Glutamatergic neuron (in vitro differentiated cells): Measurements from ENCODE around the gene NFYB. TPM values are rescaled to one million over a fixed set of nuclear protein-coding genes. Genes with fewer than 3 reads are reported as not detected.

Experiments
- DNase-seq: peaks from one replicate; pipeline ENCODE4 v3.0.0; 2022
- H3K27ac Mint-ChIP-seq: one replicate; pipeline ENCODE4 v1.8.0; 2020; ENCODE audit warnings: mild to moderate bottlenecking, mixed read lengths, inconsistent platforms; ENCODE audit not compliant: unreplicated experiment
- H3K27me3 Mint-ChIP-seq: one replicate; pipeline ENCODE4 v1.8.0; 2020; ENCODE audit warnings: mild to moderate bottlenecking, moderate library complexity, mixed read lengths, inconsistent platforms; ENCODE audit not compliant: unreplicated experiment
- H3K36me3 Mint-ChIP-seq: one replicate; pipeline ENCODE4 v1.8.0; 2020; ENCODE audit warnings: mild to moderate bottlenecking, mixed read lengths, inconsistent platforms; ENCODE audit not compliant: unreplicated experiment
- H3K4me1 Mint-ChIP-seq: one replicate; pipeline ENCODE4 v1.8.0; 2020; ENCODE audit warnings: mild to moderate bottlenecking, low read depth, mixed read lengths, inconsistent platforms; ENCODE audit not compliant: unreplicated experiment
- H3K4me3 Mint-ChIP-seq: one replicate; pipeline ENCODE4 v1.8.0; 2020; ENCODE audit warnings: mild to moderate bottlenecking, mixed read lengths, inconsistent platforms; ENCODE audit not compliant: unreplicated experiment
- H3K9me3 Mint-ChIP-seq: one replicate; pipeline ENCODE4 v1.8.0; 2020; ENCODE audit warnings: mild to moderate bottlenecking, moderate library complexity, mixed read lengths, inconsistent platforms; ENCODE audit not compliant: unreplicated experiment
- CTCF ChIP-seq: fragments of 200-600 bp; sonication (generic); IDR thresholded peaks from one replicate; pipeline ENCODE4 v1.5.0; 2021; ENCODE audit not compliant: partially characterized antibody, unreplicated experiment
- total RNA-seq: library from RNA; stranded (reverse); fragmentation: NEBNext Ultra II Directional; extraction: Animal tissue kit (Norgen Biotek cat#: 25700); gene quantifications from one replicate; pipeline ENCODE4 v1.2.1, GENCODE V29; 2021; ENCODE audit not compliant: unreplicated experiment

Gene NFYB
- total RNA-seq, 1 donor from 2014 or later = 17.1 TPM

DNA sequence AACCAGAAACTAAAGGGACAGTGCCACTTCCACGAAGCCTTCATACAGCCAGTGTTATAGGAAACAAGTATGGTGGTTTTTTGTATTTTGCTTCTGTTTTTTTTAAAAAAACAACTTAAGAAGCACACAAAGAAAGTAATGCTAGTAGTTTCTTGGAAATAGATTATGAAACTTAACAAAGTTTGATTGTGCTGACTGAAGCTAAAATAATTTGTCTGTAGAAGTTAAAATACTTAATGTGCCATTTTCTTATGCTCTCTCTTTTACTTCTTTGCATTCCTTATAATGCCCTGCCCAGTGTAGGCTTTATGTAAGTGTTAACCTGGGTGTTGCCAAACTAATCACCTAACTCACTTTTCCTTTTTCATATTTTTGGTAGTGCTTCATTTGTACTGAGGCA lies 57.2 kb downstream of the NFYB start:
- no peak for TF ChIP-seq CTCF
- no peak overlapping the region for H3K27ac Mint-ChIP-seq
- no peaks in the 10 kb centered on the region for H3K36me3 Mint-ChIP-seq
- no peaks in the 10 kb centered on the region for H3K4me1 Mint-ChIP-seq
- no peak overlapping the region for H3K4me3 Mint-ChIP-seq
- no peaks in the 10 kb centered on the region for H3K9me3 Mint-ChIP-seq
- no peak for DNase-seq
- H3K27me3 Mint-ChIP-seq = no peaks in the 10 kb centered on the region

DNA sequence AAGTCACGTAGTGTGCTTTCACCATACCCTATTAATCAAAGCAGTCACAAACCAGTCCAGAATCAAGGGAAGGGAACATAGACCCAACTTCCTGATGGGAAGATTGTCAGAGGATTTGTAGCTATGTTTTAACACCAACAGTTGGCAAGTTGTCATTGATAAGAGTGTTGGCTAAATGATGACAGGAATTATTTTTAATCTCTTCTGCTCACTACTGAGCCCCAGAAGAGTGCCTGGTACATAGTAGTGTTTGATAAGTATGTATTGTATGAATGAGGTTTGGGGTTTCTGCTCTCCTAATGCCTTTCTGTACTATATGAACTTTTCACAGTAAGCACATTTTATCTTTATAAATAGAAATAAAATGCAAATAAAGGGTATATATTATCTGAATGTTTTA lies 59.0 kb downstream of the NFYB start:
- H3K27me3 Mint-ChIP-seq = no peaks in the 10 kb centered on the region
- no peak overlapping the region for H3K4me3 Mint-ChIP-seq
- no peak for DNase-seq

DNA sequence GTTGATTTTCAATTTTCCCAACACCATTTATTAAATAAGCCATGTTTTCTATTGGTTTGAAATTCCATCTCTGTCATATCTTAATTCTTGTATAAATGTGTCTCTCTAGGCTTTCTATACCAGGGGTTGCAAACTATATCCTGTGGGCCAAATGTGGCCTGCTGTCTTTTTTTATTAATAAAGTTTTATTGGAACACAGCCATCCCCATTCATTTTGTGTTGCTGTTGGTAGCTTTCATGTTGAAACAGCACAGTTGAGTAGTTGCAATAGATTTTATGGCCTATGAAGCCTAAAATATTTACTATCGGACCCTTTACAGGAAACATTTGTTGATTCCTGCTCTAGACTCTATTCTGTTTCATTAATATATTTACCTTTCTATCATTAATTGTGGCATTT lies 64.3 kb downstream of the NFYB start:
- Mint-ChIP-seq H3K36me3 (no peaks in the 10 kb centered on the region), H3K4me1 (no peaks in the 10 kb centered on the region), H3K27ac (no peak overlapping the region), H3K9me3 (no peaks in the 10 kb centered on the region), H3K4me3 (no peak overlapping the region), H3K27me3 (no peaks in the 10 kb centered on the region)
- no peak for DNase-seq
- no peak for TF ChIP-seq CTCF

More for the DNA sequence above, 59.0 kb downstream of the NFYB start:
- Mint-ChIP-seq H3K4me1 (no peaks in the 10 kb centered on the region), H3K9me3 (no peaks in the 10 kb centered on the region), H3K27ac (no peak overlapping the region), H3K36me3 (no peaks in the 10 kb centered on the region)
- no peak for TF ChIP-seq CTCF

DNA sequence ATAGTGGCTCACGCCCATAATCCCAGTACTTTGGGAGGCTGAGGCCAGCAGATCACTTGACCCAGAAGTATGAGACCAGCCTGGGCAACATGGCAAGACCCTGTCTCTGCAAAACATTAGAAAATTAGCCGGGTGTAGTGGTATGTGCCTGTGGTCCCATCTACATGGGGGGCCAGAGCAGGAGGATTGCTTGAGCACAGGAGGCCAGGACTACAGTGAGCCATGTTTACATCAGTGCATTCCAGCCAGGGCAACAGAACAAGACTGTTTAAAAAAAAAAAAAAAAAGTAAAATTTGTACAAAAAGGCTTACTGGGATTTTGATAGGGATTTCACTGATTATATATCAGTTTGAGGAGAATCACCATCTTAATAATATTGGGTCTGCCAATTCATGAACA lies 65.9 kb downstream of the NFYB start:
- H3K4me3 Mint-ChIP-seq = no peak overlapping the region
- TF ChIP-seq CTCF = no peak
- H3K4me1 Mint-ChIP-seq = no peaks in the 10 kb centered on the region
- DNase-seq = no peak
- no peak overlapping the region for H3K27ac Mint-ChIP-seq
- H3K27me3 Mint-ChIP-seq = no peaks in the 10 kb centered on the region
- no peaks in the 10 kb centered on the region for H3K9me3 Mint-ChIP-seq
- no peaks in the 10 kb centered on the region for H3K36me3 Mint-ChIP-seq

Other genes starting within 250 kb of the NFYB start
- gene HSP90B1, start 207.8 kb downstream of the NFYB start, total RNA-seq = 231 TPM
- gene TDG, start 172.3 kb downstream of the NFYB start, total RNA-seq = 56.8 TPM
- not detected for gene GLT8D2, start 88.0 kb downstream of the NFYB start, total RNA-seq
- gene HCFC2, start 73.7 kb downstream of the NFYB start, total RNA-seq = 25.1 TPM
- 81.1 TPM for gene TXNRD1, start 77.6 kb upstream of the NFYB start, total RNA-seq
- 3.7 TPM for gene EID3, start 165.5 kb upstream of the NFYB start, total RNA-seq